K562 (cell line): ENCODE data around the gene AMT. TPM values are rescaled to one million over a fixed set of nuclear protein-coding genes. Genes with fewer than 3 reads are reported as not detected.
A peak's percentile ranks its signal among the peaks of the same experiment; 100 is the strongest.

ENCODE experiments used
- DIDO1 ChIP-seq: fragments of 450-650 bp; IDR thresholded peaks from 2 replicates; pipeline ENCODE4 v1.6.1; 2016; ENCODE audit warnings: low read depth, missing biosample characterization, missing genetic modification characterization
- E2F3 ChIP-seq: fragments of 250-450 bp; sonication (Bioruptor Pico); IDR thresholded peaks from 2 replicates; pipeline ENCODE4 v1.4.0; 2020; ENCODE audit warnings: mild to moderate bottlenecking
- ETV1 ChIP-seq: fragments of 450-650 bp; conservative IDR thresholded peaks from 2 replicates; pipeline ENCODE4 v1.6.1; 2016; ENCODE audit warnings: missing genetic modification characterization, control low read depth, low read depth, missing compliant biosample characterization
- FOXK2 ChIP-seq, 2 experiments: fragments of 450-650 bp; IDR thresholded peaks in 1 of 2; conservative IDR thresholded peaks in 1 of 2; 2 replicates each; pipeline ENCODE4 v1.6.1; 2016; ENCODE audit warnings: low read depth in 2 of 2, mild to moderate bottlenecking in 1 of 2
- MITF ChIP-seq: IDR thresholded peaks from 2 replicates; pipeline ENCODE4 v1.6.1; 2014; ENCODE audit warnings: antibody characterized with exemption
- MNT ChIP-seq, 2 experiments: fragments of 450-650 bp; conservative IDR thresholded peaks; 2 replicates each; pipeline ENCODE4 v1.6.1; 2017; ENCODE audit warnings: mild to moderate bottlenecking in 2 of 2, moderate library complexity in 2 of 2
- MTA3 ChIP-seq: fragments of 450-650 bp; formaldehyde crosslinking; IDR thresholded peaks from 2 replicates; pipeline ENCODE4 v1.6.1; 2017; ENCODE audit warnings: mild to moderate bottlenecking, borderline replicate concordance
- NCOA6 ChIP-seq: fragments of 450-650 bp; IDR thresholded peaks from 2 replicates; pipeline ENCODE4 v1.6.1; 2017; ENCODE audit warnings: mild to moderate bottlenecking
- NEUROD1 ChIP-seq: fragments of 150-350 bp; IDR thresholded peaks from 2 replicates; pipeline ENCODE4 v1.6.1; 2014; ENCODE audit warnings: borderline replicate concordance, low read length, low read depth; ENCODE audit not compliant: partially characterized antibody
- NONO ChIP-seq, 2 experiments: fragments of 200-400 bp in 1 of 2; fragments of 450-650 bp in 1 of 2; formaldehyde crosslinking in 1 of 2; IDR thresholded peaks; 2 replicates each; pipeline ENCODE4 v1.6.1; 2017; ENCODE audit warnings: low read depth in 2 of 2, mild to moderate bottlenecking in 2 of 2, moderate library complexity in 2 of 2, low read length in 1 of 2
- PRPF4 ChIP-seq: fragments of 200-400 bp; formaldehyde crosslinking; IDR thresholded peaks from one replicate; pipeline ENCODE4 v1.6.1; 2017; ENCODE audit warnings: low read length, low read depth, mild to moderate bottlenecking; ENCODE audit not compliant: insufficient read depth, poor library complexity, severe bottlenecking
- PTRF ChIP-seq: fragments of 450-650 bp; IDR thresholded peaks from 2 replicates; pipeline ENCODE4 v1.6.1; 2016; ENCODE audit warnings: mild to moderate bottlenecking, missing genetic modification characterization, missing compliant biosample characterization
- RBM39 ChIP-seq: fragments of 200-400 bp; formaldehyde crosslinking; optimal IDR thresholded peaks from 2 replicates; pipeline ENCODE3; 2018; ENCODE audit warnings: low read depth, low read length
- RFX1 ChIP-seq: fragments of 450-650 bp; IDR thresholded peaks from 2 replicates; pipeline ENCODE4 v1.6.1; 2016; ENCODE audit warnings: mild to moderate bottlenecking, moderate library complexity
- TEAD4 ChIP-seq, 2 experiments: sonication (generic) in 1 of 2; formaldehyde crosslinking in 1 of 2; IDR thresholded peaks; 2 replicates each; pipeline versions ENCODE4 v1.6.1 to v1.8.0; 2012 to 2022; ENCODE audit warnings: borderline replicate concordance in 1 of 2, inconsistent platforms in 1 of 2, low read length in 1 of 2, mild to moderate bottlenecking in 1 of 2, missing genetic modification reagents in 1 of 2
- YY1 ChIP-seq, 3 experiments: IDR thresholded peaks; 2 replicates each; pipeline ENCODE4 v1.6.1; 2011; ENCODE audit warnings: low read length in 2 of 3, mild to moderate bottlenecking in 2 of 3, moderate library complexity in 2 of 3, borderline replicate concordance in 1 of 3, control low read depth in 1 of 3, low read depth in 1 of 3; ENCODE audit not compliant: insufficient read depth in 3 of 3, insufficient replicate concordance in 2 of 3, control insufficient read depth in 1 of 3, insufficient read length in 1 of 3; ENCODE audit errors: extremely low read depth in 1 of 3
- ZBTB11 ChIP-seq, 3 experiments: fragments of 200-800 bp in 1 of 3; fragments of 250-450 bp in 1 of 3; fragments of 450-650 bp in 1 of 3; sonication (Bioruptor Pico) in 1 of 3; sonication (Bioruptor generic) in 1 of 3; formaldehyde crosslinking in 1 of 3; IDR thresholded peaks; 2 replicates each; pipeline versions ENCODE4 v1.6.1 to v1.8.0; 2016 to 2022; ENCODE audit warnings: mild to moderate bottlenecking in 2 of 3, missing genetic modification characterization in 2 of 3, missing compliant biosample characterization in 1 of 3, moderate library complexity in 1 of 3
- ZKSCAN3 ChIP-seq: fragments of 250-450 bp; sonication (Bioruptor Pico); IDR thresholded peaks from 2 replicates; pipeline ENCODE4 v1.4.0; 2020
- ZNF124 ChIP-seq: sonication (generic); formaldehyde crosslinking; IDR thresholded peaks from 2 replicates; pipeline ENCODE4 v1.8.1; 2022; ENCODE audit warnings: missing genetic modification reagents
- ZNF77 ChIP-seq: fragments of 250-450 bp; sonication (Bioruptor Pico); IDR thresholded peaks from 2 replicates; pipeline ENCODE4 v1.5.0; 2020
- polyA plus RNA-seq, 8 experiments: library from polyadenylated mRNA; depleted of rRNA in 4 of 8; stranded (reverse) in 5 of 8; unstranded in 3 of 8; fragments of >200 nt; fragmentation: Nextera tagmentation in 2 of 8; fragmentation: Illumina TruSeq in 1 of 8; extraction: Ambion mirVana in 2 of 8; extraction: Trizol in 1 of 8; gene quantifications; 2 replicates each; pipeline versions ENCODE4 v1.2.1 to v1.2.3, GENCODE V29; 2011 to 2014; ENCODE audit warnings: inconsistent platforms in 1 of 8, missing spikeins in 1 of 8
- total RNA-seq, 7 experiments: library from RNA; depleted of rRNA in 6 of 7; stranded (reverse); fragments of >200 nt in 6 of 7; fragmentation: Illumina TruSeq in 2 of 7; extraction: Trizol in 2 of 7; gene quantifications; 2 replicates each; pipeline versions ENCODE4 v1.2.1 to v1.2.3, GENCODE V29; 2011 to 2021; ENCODE audit warnings: low replicate concordance in 1 of 7

The AMT gene
- total and polyA plus RNA-seq, 9 of the 15 experiments (the other 6 are each of a cell fraction or from before 2014, with no cell fraction given) = 0.14 to 2.1 (median 0.52) TPM

- TF ChIP-seq ZNF124 = no peak
- TF ChIP-seq RBM39 = no peak
- no peak for TF ChIP-seq YY1 (IDR thresholded peaks at IDR 0.05; ENCODE audit: borderline replicate concordance in 1 of 3, control insufficient read depth in 1 of 3, extremely low read depth in 1 of 3, insufficient read depth in 3 of 3, insufficient read length in 1 of 3, insufficient replicate concordance in 2 of 3, low read depth in 1 of 3, low read length in 2 of 3)
- no peak for TF ChIP-seq NONO (IDR thresholded peaks at IDR 0.05; ENCODE audit: low read depth in 2 of 2, low read length in 1 of 2)
- TF ChIP-seq ETV1 (tag) = no peak
- no peak for TF ChIP-seq MITF
- no peak for TF ChIP-seq ZBTB11 (CRISPR knock-in tag; IDR thresholded peaks at IDR 0.05)
- no peak for TF ChIP-seq ZKSCAN3
- no peak for TF ChIP-seq MTA3
- TF ChIP-seq DIDO1 = no peak
- peak in 1 of 2 experiments; percentile 12; a peak in 1 of 4 replicates for TF ChIP-seq MNT (conservative IDR thresholded peaks at IDR 0.05)
- no peak for TF ChIP-seq FOXK2 (conservative IDR thresholded peaks at IDR 0.05 in 1 of 2, IDR thresholded peaks at IDR 0.05 in 1 of 2; ENCODE audit: low read depth in 2 of 2)
- TF ChIP-seq TEAD4 (IDR thresholded peaks at IDR 0.05; ENCODE audit: low read length) = peak; percentile 67; the same call in 1 of the 2 replicates
- no peak for TF ChIP-seq TEAD4 (CRISPR knock-in tag; IDR thresholded peaks at IDR 0.05; ENCODE audit: borderline replicate concordance)
- TF ChIP-seq NCOA6 = no peak
- no peak for TF ChIP-seq ZNF77 (CRISPR knock-in tag)
- TF ChIP-seq E2F3 (CRISPR knock-in tag) = no peak
- TF ChIP-seq PRPF4 = no peak
- no peak for TF ChIP-seq PTRF
- TF ChIP-seq RFX1 = no peak
- TF ChIP-seq NEUROD1 = peak; percentile 43
Measured at GRCh38 chr3:49465270-49466034, 43.2 kb upstream of the AMT start (continued).
